ENCODE results near the gene IPO11.

IPO11 gene

DNA sequence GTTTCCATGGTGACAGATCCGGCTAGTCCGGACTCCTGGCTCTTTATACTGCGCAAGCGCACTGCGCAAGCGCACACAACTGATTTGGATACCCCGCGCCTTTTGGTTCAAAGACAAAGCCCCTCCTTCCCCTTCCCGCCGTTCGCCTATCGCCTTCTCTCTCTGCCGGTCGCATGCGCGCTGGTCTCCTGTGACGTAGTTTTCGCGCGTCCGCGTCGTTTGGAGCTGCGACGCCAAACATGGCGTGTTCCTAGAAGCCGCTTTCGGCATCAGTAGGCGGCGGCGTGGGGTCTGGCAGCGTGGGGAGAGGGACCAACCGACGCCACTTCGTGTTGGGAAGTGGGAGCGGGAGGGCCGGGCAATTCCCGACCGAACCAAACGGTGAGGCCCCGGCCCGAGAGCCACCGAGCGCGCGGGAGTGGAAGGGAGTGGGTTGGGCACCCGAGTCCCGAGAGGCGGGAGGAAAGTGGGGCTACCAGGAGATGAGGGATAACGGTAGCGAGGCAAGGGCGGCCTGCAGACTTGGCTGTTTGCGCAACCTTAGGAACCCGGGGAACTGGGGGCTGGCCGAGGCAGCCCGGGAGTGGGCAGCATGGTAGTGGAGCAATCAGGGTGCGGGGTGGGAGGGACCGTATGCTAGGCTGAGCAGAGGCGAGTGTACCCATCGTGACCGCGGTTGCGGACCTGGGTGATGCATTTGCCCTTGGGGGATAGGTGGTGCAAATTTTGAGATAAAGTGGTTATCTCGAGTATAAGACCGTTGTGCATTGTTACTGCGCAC, at the start of gene IPO11:
Gene IPO11 (plus strand): TSS at position 215 of the 781 bp plus-strand sequence. CDS start 24,517 bp downstream, outside the sequence.
- peak; percentile 98 for DNase-seq

DNA sequence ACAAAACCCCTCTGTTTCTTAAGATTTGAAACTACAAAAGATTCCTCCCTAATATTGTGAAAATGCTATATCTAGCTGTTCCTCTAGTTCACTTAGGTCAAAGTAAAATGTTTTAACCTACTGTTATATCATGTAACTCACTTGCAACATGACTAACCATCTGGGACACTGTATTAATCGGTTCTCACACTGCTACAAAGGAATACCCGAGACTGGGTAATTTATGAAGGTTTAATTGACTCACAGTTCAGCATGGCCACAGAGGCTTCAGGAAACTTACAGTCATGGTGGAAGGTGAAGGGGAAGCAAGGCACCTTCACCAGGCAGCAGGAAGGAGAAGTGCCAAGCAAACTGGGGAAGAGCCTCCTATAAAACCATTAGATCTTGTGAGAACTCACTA, 43.5 kb upstream of the IPO11 start:
- DNase-seq, result no peak

DNA sequence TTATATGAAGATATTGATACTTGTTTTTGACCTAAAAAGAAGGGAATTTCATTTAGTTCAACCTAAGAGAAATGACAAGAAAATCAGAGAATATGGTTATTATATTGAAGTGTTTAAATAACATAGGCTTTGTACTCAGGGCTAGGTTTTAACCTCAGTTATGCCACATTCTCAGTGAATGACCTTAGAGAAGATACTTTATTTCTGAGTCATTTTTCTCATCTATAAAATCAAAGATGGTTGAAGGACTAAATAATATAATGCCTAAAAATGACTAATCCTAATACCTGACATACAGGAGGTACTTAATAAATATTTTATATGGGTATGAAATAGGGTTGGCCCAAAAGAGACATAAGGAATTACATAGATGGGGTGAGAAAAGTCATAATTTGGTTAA, 41.2 kb upstream of the IPO11 start:
- DNase-seq, result no peak

DNA sequence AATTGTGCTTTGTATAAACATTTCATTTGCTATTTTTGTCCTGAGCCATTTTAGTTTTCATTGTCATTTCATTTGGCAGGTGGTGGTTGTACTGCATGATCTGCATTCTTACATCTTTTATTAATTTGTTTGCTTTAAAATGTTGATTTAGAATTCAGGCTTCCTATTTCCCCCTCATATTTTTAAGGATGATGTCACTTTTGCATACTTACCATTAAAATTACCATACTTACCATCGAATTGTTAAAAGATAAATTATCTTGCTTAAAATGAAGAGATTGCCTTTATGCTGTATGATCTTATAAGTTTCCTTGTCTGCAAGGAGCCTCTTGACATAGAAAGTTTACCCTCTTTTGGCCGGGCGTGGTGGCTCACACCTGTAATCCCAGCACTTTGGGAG, 40.0 kb upstream of the IPO11 start:
- no peak for DNase-seq

DNA sequence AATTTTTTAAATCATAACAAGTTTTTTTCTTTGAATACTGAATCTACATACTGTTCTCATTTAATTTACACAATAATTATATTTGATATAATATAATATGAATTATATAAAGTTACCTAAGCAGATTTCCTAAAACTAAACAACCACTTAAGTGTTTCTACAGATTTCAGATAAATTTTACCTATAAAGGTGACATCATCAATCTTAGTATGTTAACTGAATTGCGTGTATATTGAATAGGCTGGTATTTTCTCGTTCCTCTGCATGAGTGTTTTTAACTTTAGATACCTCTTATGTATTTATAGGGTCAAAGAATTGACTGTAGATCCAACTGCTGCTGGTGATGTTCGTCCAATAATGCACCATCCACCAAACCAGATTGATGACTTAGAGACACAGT, 39.2 kb upstream of the IPO11 start:
- no peak for DNase-seq

DNA sequence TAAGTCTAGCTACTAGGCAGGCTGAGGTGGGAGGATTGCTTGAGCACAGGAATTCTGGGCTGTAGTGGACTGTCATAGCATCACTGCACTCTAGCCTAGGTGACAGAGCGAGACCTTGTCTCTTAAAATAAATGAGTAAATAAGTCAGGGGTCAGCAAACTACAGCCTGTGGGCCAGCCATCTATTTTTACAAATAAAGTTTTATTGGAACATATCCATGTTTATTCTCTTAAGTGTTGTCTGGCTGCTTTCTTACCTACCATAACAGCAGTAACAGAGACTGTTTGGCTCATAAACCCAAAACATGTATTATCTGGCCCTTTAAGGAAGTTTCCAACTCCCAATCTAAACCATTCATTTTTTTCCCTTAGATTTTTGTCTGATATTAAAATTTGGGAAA, 38.5 kb upstream of the IPO11 start:
- no peak for DNase-seq

DNA sequence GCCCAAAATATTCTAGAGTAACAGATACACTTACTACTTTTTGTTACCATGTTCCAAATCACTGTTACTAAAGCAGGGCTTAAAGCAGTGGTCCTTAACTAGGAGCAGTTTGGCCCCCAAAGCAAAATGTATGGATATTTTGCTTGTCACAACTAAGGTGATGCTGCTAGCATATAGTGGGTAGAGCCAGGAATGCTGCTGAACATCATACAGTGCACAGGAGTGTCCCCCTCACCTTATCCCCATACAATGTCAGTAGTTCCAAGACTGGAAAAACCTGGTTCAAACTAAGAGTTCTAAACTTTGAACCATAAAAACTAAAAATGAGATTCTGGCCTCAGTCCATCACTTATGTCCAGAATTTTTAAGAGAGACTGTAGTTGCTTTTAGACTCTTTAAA, 36.9 kb upstream of the IPO11 start:
- no peak for DNase-seq

DNA sequence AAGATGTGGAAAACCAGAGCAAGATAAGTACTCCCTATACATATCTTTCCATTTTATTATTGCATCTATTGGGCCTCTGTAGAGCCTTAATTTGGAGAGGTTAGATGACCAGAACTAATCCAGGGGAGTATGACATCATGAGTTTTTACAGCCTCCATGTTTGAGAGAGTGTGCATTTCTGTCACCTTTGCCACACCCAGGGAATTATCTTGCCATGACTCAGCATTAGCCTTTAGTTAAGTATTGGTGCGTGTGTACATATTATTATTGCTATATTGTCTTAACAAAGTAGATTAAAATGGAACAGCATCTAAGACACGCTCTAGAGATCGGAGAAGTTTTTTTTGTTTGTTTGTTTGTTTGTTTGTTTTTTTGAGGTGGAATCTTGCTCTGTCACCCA, 36.5 kb upstream of the IPO11 start:
- no peak for DNase-seq

DNA sequence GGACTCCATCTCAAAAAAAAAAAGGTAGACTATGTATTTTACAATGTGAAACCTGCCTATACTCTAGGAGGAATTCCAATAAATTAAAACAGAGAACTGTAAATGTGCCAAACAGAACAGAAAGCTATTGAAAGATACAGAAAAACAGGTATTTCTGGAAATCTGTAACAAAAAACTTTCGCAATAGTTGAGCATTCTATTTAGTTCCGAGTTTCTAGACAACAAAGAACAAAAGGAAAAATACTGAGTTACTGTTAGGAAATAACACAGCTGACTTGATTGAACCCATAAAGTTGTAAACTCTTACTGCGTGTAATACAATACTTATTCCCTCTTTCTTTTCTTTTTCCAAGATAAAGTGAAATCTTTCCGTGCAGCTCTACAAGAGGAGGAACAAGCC, 27.4 kb upstream of the IPO11 start:
- DNase-seq, result no peak

DNA sequence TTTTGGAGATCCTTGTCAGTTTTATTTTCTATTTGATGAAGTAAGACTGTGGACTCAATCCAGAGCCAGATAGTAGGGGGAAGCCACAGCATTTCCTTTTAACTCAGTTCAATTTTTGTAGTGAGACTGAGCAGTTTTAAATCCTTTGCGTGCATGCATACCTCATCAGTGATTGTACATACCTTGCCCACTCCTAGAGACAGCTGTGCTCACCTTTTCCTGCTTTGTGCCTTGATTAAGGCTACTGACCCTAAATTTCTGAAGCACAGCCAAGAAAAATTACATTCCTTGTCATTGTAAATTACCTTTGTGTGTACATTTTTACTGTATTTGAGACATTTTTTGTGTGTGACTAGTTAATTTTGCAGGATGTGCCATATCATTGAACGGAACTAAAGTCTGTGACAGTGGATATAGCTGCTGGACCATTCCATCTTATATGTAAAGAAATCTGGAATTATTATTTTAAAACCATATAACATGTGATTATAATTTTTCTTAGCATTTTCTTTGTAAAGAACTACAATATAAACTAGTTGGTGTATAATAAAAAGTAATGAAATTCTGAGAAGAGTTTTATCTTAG, 26.7 kb upstream of the IPO11 start:
- DNase-seq, result no peak

DNA sequence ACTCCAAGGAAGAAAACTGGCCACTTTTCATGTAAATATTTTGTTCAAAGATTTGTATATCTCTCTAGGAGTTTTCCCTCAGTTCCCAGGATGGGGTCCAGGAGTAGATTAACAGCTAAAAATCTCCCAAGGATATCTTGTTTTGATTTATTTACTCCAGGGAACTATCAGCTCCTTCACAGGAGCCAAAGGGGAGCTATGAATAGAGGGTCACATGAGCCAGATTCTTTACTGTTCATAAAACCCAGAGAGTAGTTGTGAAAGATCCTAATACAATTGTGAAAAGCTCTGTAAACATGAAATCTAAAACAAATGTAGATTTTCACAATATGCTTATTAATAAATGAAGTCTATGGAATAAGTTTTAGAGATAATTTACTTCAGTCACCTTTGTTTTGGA, 25.7 kb upstream of the IPO11 start:
- no peak for DNase-seq

DNA sequence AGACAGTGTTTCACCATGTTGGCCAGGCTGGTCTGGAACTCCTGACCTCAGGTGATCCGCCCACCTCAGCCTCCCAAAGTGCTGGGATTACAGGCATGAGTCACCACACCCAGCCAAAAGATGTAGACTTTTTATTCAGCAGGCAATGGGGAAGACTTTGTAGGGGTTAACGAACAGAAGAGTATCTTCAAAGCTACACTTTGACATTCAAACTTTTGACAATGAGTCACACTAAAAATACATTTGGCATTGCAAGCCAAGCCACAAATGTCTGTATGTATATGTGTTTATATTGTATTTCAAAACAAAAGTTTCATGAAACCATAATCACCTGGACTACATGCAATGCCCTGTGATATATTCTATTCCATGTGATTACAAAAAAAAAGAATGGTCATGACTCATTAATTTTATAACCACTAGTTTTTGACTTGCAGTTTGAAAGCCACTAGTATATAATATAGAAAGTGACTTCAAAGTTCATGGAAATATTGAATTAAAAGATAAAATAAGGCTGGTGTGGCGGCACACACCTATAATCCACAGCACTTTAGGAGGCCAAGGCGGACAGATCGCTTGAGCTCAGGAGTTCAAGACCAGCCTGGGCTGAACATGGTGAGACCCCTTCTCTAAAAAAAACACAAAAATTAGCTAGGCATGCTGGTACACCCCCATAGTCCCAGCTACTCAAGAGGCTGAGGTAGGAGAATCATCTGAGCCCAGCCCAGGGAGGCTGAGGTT, 17.2 kb upstream of the IPO11 start:
- no peak for DNase-seq

DNA sequence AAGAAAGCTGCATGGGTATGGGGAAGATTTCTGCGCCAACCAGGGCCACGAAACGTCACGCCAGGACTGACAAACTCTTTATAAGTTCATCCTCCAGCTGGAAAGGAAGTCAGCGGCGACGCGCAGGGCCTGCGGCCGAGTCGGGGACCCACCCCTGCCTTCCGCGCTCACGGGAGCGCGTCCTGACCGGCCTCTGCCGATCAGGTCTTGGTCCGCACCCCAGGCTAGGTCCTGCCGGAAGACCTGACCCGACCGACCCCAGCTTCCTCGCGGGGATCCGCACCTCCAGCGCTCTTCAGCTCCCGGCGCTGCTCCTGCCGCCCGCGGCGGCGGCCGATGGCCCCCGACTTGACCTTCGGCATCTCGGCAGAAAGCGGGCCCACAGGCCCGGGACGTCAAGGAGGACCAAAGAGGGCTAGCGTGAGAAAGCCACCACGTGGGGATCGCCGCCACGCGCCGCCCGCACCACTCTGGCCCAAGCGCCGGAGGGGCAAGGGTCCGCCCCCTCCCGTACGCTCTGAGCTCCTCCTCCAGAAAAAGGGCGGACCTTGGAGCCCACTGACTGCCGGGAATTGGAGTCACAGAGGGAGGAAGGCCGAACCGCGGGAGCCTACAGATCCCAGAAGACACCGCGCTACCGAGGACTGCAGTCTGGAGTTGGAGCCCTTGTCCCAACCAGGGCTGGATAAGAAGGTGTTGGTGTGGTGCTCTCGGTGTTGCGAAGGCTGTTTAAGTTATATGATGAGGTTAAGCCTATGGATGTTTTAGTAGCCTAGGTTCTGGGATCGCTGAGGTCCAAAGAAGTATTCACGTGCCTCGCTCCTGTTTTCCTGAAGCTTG, 8.9 kb upstream of the IPO11 start, which contains the start of gene DIMT1:
Gene DIMT1 (minus strand): TSS at position 495 of the 840 bp plus-strand sequence. CDS start 133 bp downstream, at position 362.
- peak; percentile 95 for DNase-seq

DNA sequence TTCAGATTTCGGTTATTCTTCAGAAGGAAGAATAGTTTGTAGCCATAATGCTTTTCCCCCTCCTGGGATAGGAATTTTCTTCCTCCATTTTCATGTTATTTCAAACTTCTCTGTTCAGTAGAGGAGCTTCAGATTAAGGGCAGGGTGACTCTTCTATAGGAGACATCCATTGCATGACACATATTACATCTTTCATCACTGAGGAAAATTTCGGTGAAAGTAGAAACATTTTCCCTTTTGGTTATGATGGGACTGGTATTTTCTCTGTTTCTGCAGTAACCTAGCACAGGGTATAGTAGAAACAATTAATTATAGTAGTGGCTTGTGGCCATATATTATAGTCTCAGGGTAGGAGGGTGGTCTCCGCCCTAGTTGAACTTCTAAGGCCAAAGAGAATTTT, 1.1 kb downstream of the IPO11 start:
- no peak for DNase-seq

DNA sequence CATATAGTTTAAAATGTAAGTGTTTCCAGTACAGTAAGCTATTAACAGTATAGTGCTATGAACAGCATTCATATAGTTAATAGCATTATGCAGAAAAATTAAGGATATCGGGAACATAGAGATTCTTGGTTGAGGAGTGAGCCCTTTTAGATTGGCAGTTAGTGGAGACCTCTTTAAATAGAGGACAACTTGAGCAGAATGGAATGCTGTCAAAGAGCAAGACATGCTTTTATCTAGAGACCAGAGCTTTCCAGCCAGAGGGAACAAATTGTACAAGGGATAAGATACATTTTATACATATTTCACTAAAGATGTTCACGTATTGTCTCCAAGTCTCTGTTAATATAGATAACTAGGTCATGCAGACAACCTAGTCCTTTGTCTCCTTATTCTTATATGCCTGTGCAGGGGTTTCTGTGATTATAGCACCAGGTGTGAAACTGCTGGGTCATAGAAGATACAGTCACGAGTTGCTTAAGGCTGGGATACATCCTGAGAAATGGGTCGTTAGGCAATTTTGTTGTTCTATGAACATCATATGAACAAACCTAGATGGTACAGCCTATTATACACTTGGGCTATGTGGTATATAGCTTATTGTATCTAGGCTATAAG, 6.0 kb downstream of the IPO11 start:
- no peak for DNase-seq

DNA sequence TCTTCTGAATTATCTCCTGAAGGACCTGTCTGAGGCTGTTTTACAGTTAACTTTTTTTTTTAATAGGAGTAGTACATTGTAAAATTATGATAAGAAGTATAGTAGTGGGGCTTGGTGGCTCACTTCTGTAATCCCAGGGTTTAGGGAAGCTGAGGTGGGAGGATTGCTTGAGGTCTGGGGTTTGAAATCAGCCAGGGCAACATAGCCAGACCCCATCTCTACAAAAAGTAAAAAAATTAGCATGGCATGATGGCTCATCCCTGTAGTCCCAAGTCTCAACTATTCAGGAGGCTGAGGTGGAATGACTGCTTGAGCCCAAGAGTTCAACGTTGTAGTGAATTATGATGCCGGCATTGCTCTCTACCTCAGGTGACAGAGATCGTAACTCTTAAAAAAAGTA, 7.0 kb downstream of the IPO11 start:
- DNase-seq, result no peak

DNA sequence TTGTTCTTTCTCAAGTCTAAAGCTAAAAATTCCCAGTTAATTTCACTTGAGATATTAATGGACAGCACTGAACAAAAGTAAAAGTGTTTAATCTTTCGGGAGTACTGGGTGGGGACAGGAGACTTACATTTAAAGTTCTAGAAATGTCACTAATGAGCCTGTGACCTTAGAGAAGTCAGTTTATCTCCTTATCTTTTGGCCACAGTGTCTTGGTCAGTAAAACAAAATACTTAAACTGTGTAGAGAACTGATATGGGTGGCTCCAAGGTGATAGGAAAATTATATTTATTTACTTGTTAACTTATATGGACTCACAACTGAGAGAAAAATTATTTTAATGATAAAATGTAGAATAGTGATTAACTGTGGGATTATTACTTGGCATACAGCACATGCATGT, 8.9 kb downstream of the IPO11 start:
- DNase-seq, result no peak

DNA sequence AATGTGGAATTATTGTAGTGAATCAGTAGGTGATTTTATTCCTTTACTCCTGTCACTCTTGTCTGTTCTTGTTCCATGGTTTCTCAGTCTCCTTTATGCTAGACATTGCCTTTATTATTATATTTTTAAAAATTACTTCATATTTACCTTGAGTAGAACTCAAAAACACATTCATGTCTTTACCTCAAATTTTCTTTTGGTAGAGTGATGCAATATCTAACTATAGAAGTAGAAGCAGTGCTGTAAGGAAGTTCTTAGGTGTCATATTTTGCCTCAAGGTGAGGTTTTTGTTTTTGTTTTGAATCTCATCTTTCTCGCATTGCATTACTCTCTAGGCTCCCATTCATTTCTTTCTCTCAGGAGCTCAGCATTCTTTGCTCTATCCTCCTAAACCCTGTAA, 12.2 kb downstream of the IPO11 start:
- DNase-seq, result no peak

DNA sequence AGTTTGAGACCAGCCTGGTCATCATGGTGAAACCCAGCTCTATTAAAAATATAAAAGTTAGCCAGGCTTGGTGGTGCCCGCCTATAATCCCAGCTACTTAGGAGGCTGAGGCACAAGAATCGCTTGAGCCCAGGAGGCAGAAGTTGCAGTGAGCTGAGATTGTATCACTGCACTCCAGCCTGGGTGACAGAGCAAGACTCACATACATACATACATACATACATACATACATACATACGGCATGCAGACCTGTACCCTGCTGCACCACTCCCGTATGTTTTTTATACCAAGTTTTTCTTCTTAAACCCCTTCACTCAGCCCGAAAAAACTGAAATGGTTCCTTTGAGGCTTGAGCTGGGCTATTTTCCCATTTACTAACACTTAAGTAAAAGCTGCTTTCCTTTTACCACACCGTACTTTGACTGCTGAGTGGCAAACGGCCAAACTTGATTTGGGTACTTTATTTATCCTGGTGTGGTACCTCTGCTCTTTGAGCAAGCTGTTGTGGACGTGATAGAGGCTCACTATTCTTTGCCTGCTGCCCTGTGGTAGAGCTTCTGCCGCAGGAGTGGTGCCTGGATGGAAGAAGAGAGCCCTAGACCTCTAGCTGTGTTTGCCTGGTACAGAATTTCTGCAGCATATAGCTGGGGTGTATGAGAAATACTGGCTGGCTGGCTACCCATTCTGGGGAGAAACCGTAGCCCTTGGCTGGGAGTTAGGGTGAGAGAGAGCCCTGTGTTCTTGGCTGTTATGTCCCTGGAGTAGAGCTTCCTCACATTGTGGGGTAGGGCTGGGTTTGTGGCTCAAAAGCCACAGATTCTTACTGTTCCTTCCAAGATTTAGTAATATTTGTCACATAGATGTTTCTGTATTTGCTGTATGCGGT, 19.4 kb downstream of the IPO11 start:
- no peak for DNase-seq

DNA sequence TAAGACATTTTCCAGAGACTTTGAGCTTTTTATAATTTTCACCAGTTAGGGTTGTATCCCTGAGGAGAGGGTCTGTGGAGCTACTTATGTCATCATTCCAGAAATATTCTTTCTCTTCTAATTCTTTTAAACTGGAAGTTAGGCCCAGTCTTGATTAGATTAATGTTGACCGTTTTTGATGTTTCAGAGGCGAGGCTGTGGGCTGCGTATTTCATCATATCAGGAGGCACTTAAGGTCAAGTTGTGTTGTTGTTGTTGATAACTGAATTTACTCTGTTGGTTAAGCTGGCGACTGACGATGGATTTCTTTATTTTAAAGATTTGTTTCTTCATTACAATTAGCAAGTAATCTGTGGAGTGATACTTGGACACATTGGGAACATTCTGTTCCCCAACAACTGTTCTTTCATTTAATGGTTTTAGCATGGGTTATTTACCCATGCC, 20.1 kb downstream of the IPO11 start:
- DNase-seq, result no peak

DNA sequence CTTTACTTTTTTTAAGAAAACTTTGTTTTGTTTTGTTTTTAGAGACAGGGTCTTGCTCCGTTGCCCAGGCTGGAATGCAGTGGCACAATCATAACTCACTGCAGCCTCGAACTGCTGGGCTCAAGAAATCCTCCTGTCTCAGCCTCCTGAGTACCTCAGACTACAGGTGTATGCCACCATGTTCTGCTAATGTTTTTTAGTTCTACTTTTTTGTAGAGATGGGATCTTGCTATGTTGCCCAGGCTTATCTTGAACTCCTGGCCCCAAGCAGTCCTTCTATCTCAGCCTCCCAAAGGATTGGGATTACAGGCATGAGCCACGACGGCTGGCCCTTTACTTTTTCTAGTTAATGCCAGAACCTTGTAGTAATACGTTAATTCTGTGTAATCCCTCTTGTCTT, 36.0 kb downstream of the IPO11 start:
- DNase-seq, result no peak

DNA sequence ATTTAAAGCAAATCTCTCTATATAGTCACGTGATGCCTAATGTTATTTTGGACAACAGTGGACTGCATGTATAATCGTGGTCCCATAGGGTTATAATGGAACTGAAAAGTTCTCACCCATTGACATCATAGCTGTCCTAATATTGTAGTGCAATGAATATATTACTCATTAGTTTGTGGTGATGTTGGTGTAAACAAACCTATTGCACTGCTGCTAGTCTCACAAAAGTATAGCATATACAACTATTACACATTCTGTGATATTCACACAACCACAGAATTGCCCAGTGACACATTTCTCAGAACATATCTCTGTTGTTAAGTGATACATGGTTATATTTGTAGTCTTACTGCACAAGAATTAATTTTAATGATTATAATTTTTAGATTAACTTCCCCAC, 37.7 kb downstream of the IPO11 start:
- DNase-seq, result no peak
